ENCODE results near the gene HEATR1.

HEATR1 gene

DNA sequence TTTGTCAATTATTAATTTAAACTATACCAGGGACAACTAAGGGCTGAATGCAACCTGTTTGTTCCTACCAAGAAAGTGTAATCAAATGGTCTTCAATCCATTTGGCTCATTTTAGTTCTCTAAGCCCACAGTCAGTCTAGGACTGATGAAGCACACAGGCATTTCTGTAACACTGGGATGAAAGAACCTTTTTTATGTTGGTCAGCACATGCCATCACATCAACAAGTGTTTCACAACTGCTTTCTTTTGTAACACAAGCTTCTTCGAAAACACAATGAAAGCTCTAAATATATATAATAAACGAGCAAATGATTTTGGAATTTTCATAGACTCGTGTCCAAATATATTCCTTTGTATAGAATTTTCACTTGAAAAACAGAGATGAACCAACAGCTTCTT lies 28.8 kb downstream of the HEATR1 start:
- Histone ChIP-seq H3K4me3 (ENCODE audit: low read length) (no peak overlapping the region), H3K9me3 (ENCODE audit: low read length) (no peaks in the 10 kb centered on the region), H3K27me3 (ENCODE audit: insufficient read depth, low read length) (no peaks in the 10 kb centered on the region), H2AFZ (ENCODE audit: low read depth, low read length) (no peak overlapping the region), H3K36me3 (ENCODE audit: insufficient read depth, low read length) (peaks cover 66% of the 10 kb centered on the region), H3K4me1 (ENCODE audit: insufficient read depth, low read length) (no peaks in the 10 kb centered on the region)

DNA sequence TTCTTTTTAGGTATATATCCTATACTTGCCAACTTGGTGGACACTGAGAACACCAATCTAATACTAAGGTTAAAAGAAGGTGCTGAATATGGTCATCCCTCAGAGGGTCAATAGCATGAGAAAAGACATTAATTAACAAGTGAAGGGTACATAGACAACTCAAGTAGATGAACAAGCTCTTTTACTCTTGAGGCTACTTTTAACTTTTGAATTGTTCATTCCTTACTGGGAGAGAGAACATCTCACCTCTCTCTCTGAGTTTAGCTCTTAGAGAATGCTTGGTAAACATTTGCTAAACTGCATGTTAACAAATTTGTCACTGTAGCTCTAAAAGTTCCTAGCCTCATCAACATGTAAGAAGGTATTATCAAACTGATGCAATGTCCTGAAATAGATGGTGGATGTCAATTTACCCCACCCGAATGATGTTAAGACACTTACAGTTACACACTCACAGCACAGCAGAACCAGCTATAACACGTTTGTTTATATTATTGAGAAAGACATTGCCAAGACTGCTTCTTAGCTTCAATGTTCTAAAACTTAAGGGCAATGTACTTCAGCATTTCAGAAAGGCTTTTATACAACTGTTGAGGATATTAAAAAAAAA lies 35.9 kb downstream of the HEATR1 start:
- Histone ChIP-seq H2AFZ (ENCODE audit: low read depth, low read length) (no peak overlapping the region), H3K9me3 (ENCODE audit: low read length) (no peaks in the 10 kb centered on the region), H3K4me1 (ENCODE audit: insufficient read depth, low read length) (no peaks in the 10 kb centered on the region), H3K4me3 (ENCODE audit: low read length) (no peak overlapping the region), H3K27me3 (ENCODE audit: insufficient read depth, low read length) (no peaks in the 10 kb centered on the region), H3K36me3 (ENCODE audit: insufficient read depth, low read length) (peaks cover 86% of the 10 kb centered on the region)

DNA sequence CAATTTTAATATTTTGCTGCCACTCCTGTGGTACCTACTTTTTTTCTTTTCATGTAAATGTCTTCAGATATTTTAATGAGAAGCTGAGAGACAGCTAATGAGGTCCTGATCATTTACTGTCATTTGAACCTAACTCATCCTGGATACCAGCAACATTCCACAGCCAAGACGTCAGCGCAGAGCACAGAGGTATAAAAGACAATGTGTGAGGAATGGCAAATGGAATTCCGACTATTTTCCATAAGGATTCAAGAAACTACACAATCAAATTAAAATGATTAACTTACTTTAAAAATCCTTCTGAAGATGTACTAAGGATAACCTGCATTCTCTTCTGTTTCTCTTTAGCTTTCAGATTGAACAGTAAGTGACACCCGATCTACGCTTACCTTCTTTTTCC lies 38.8 kb downstream of the HEATR1 start:
- H3K9me3 ChIP-seq (ENCODE audit: low read length): no peaks in the 10 kb centered on the region
- H3K4me3 ChIP-seq (ENCODE audit: low read length): no peak overlapping the region
- H3K27me3 ChIP-seq (ENCODE audit: insufficient read depth, low read length): no peaks in the 10 kb centered on the region
- H3K36me3 ChIP-seq (ENCODE audit: insufficient read depth, low read length): peaks cover 81% of the 10 kb centered on the region
- no peak overlapping the region for H2AFZ ChIP-seq (ENCODE audit: low read depth, low read length)
- H3K4me1 ChIP-seq (ENCODE audit: insufficient read depth, low read length): no peaks in the 10 kb centered on the region

DNA sequence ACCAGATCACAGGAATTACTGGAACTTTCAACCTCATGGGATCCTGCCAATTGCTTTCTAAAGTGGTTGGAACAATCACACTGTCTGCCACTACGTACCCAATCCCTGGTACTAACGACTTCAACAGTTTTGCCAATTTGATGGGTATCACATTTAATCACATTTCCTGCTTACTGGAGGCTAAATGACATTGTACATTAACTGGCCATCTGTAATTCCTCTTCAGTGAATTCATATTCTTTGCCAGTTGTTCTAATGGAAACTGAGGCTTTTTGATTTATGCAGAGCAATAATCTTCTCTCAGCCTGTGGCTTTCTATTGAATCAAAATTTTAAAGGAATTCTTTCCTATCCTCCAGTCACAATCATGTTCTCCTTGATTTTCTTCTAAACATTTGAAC lies 42.3 kb downstream of the HEATR1 start:
- Histone ChIP-seq H3K4me1 (ENCODE audit: insufficient read depth, low read length) (no peaks in the 10 kb centered on the region), H3K4me3 (ENCODE audit: low read length) (no peak overlapping the region), H3K36me3 (ENCODE audit: insufficient read depth, low read length) (peaks cover 81% of the 10 kb centered on the region), H2AFZ (ENCODE audit: low read depth, low read length) (no peak overlapping the region), H3K27me3 (ENCODE audit: insufficient read depth, low read length) (no peaks in the 10 kb centered on the region), H3K9me3 (ENCODE audit: low read length) (no peaks in the 10 kb centered on the region)

DNA sequence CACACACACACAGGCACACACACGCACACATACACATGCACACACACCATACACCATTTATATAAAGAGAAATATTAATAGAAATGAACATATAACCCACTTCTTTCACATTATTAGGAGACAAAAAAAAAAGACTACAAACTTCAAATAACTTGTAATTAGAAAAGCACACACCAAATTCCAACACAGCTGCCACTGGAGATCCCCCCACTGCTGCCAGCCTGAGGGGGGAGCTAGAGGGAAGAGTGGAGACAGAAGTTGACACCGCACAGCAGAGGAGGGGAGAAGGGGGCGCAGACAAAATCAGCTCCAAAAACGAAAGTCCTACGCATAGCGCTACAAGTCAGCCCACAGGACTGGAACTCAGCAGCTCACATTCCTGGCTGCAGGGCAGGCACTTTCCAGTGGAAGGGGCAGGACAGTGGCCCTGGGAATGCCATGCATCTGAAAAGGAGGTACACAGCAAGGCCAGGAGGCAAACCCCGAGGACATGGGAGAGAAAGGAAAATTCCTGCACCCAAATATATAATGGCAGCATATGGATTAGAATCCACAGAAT lies 44.0 kb downstream of the HEATR1 start:
- no peaks in the 10 kb centered on the region for H3K27me3 ChIP-seq (ENCODE audit: insufficient read depth, low read length)
- no peak overlapping the region for H3K4me3 ChIP-seq (ENCODE audit: low read length)
- H3K36me3 ChIP-seq (ENCODE audit: insufficient read depth, low read length): peaks cover 84% of the 10 kb centered on the region
- H2AFZ ChIP-seq (ENCODE audit: low read depth, low read length): no peak overlapping the region
- H3K4me1 ChIP-seq (ENCODE audit: insufficient read depth, low read length): no peaks in the 10 kb centered on the region
- H3K9me3 ChIP-seq (ENCODE audit: low read length): no peaks in the 10 kb centered on the region

DNA sequence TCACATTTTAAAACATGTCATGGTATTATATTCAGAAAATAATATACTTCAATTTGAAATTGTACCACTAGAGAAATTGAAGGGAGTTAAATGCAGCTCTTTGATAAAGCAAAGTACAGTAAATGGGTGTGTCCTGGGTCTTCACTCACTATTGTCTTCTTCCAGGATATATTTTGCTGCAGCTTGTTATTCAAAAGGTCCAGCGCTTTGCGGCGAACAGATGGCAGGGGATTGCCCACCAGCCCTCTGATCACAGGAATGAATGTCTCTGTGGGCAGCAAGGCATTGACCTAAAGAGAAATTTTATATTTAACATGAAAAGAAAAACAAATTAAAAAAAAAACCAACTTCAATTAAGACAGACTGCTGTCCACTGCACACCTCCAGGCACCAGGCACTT lies 45.5 kb downstream of the HEATR1 start:
- no peak overlapping the region for H3K4me3 ChIP-seq (ENCODE audit: low read length)
- H3K9me3 ChIP-seq (ENCODE audit: low read length): no peaks in the 10 kb centered on the region
- no peak overlapping the region for H2AFZ ChIP-seq (ENCODE audit: low read depth, low read length)
- no peaks in the 10 kb centered on the region for H3K4me1 ChIP-seq (ENCODE audit: insufficient read depth, low read length)
- H3K36me3 ChIP-seq (ENCODE audit: insufficient read depth, low read length): peaks cover 80% of the 10 kb centered on the region
- H3K27me3 ChIP-seq (ENCODE audit: insufficient read depth, low read length): no peaks in the 10 kb centered on the region

DNA sequence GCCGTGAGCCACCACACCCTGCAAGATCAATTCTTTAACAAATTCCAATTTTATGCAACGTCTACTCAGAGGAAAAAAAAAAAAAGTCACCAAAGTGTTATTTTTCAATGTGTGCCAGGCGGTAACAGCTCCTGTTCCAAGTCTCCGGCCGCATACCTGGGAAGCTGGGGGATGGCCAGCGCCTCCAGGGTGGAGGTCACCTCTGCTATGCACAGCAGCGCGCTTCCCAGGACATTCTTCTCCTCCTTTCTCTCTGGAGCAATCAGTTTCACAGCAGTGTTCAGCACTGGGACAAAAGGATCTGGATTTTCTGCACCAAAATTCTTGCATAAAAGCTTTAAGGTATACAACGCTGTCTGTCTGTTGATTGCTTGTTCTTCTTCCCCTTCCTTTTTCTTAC lies 46.2 kb downstream of the HEATR1 start:
- Histone ChIP-seq H3K36me3 (ENCODE audit: insufficient read depth, low read length) (peaks cover 82% of the 10 kb centered on the region), H3K9me3 (ENCODE audit: low read length) (no peaks in the 10 kb centered on the region)

DNA sequence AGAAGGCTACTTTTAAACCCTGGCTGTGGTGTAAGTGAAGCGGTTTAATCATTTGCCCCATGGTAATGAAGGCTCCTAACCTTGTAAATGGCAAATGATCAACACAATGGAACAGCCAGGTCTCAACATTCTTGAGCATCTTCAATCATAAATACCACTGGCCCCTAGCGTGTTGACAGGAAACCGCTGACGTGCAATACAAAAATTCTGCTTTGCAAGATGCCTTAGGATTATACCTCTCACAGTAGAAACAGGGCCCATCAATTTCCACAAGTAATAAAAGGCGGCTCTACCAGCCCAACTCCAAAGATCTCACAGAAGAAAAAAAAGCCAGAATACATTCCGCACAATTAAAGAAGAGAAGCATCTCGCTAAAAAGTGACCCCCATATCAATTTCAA lies 47.7 kb downstream of the HEATR1 start:
- Histone ChIP-seq H3K36me3 (ENCODE audit: insufficient read depth, low read length) (peaks cover 85% of the 10 kb centered on the region), H3K4me3 (ENCODE audit: low read length) (no peak overlapping the region), H3K4me1 (ENCODE audit: insufficient read depth, low read length) (no peaks in the 10 kb centered on the region), H2AFZ (ENCODE audit: low read depth, low read length) (no peak overlapping the region), H3K9me3 (ENCODE audit: low read length) (no peaks in the 10 kb centered on the region), H3K27me3 (ENCODE audit: insufficient read depth, low read length) (no peaks in the 10 kb centered on the region)

More for the DNA sequence above, 46.2 kb downstream of the HEATR1 start:
- no peaks in the 10 kb centered on the region for H3K27me3 ChIP-seq (ENCODE audit: insufficient read depth, low read length)
- no peaks in the 10 kb centered on the region for H3K4me1 ChIP-seq (ENCODE audit: insufficient read depth, low read length)
- H3K4me3 ChIP-seq (ENCODE audit: low read length): no peak overlapping the region
- no peak overlapping the region for H2AFZ ChIP-seq (ENCODE audit: low read depth, low read length)

DNA sequence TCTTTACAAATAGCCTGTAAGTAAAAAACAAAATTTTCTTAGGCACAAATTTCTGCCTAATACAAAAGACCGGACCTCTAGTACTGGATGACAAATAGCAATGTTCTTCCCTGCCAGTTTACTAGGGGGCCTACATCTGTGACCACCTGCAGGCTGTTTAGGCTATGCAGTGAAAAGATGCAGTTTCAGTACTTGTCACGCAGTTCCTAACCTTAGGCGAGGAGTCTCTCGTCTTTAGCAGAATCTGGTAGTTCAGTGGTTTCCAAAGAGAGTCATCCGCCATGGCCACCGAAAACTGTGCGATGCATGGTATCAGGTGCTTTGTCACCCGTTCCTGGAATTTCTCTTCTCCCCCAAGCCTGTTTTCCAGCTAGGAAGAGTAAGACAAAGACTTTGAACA lies 50.9 kb downstream of the HEATR1 start:
- Histone ChIP-seq H2AFZ (ENCODE audit: low read depth, low read length) (no peak overlapping the region), H3K36me3 (ENCODE audit: insufficient read depth, low read length) (peaks cover 91% of the 10 kb centered on the region), H3K4me3 (ENCODE audit: low read length) (no peak overlapping the region), H3K27me3 (ENCODE audit: insufficient read depth, low read length) (no peaks in the 10 kb centered on the region), H3K9me3 (ENCODE audit: low read length) (no peaks in the 10 kb centered on the region), H3K4me1 (ENCODE audit: insufficient read depth, low read length) (no peaks in the 10 kb centered on the region)

DNA sequence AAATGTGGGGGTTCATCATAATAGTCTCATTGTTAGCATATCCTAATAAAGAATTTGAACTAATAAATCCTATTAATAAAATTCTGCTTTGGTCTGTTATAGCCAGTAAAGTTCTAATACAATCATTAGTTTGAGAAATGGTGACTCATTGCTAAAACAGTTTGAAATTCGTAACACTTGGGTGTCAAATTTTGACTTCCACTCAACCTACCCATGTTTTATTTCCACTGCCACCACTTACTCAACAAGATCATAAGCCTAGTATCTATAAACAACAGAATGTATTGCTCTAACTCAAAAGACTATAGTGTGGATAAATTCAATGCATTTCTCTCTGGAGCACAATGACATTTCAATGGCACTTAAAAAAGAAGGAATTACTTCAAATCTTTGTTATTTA lies 51.4 kb downstream of the HEATR1 start:
- H3K4me3 ChIP-seq (ENCODE audit: low read length): no peak overlapping the region
- peaks cover 91% of the 10 kb centered on the region for H3K36me3 ChIP-seq (ENCODE audit: insufficient read depth, low read length)
- H2AFZ ChIP-seq (ENCODE audit: low read depth, low read length): no peak overlapping the region
- H3K4me1 ChIP-seq (ENCODE audit: insufficient read depth, low read length): no peaks in the 10 kb centered on the region
- no peaks in the 10 kb centered on the region for H3K9me3 ChIP-seq (ENCODE audit: low read length)
- H3K27me3 ChIP-seq (ENCODE audit: insufficient read depth, low read length): no peaks in the 10 kb centered on the region

DNA sequence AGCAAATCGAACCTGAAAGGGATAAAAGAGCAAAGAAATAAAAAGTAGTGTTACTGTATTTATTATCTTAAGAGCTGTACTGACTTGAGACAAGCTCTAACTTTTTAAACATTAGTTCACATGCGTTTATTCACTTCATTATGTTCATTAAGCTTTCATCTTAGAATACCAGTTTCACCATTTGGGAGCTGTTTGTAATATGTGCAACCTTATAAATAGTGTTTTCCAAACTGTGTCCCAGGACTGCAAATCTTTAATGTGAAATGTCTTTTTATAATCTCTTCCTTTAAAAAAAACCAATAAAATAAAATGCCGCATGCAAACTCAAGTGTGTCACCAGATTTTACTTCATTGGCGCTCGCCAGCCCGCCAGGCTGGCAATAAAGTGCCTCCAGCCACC lies 52.2 kb downstream of the HEATR1 start:
- H3K36me3 ChIP-seq (ENCODE audit: insufficient read depth, low read length): peaks cover 93% of the 10 kb centered on the region
- no peak overlapping the region for H3K4me3 ChIP-seq (ENCODE audit: low read length)
- no peaks in the 10 kb centered on the region for H3K9me3 ChIP-seq (ENCODE audit: low read length)
- no peaks in the 10 kb centered on the region for H3K27me3 ChIP-seq (ENCODE audit: insufficient read depth, low read length)
- H3K4me1 ChIP-seq (ENCODE audit: insufficient read depth, low read length): no peaks in the 10 kb centered on the region
- H2AFZ ChIP-seq (ENCODE audit: low read depth, low read length): no peak overlapping the region

DNA sequence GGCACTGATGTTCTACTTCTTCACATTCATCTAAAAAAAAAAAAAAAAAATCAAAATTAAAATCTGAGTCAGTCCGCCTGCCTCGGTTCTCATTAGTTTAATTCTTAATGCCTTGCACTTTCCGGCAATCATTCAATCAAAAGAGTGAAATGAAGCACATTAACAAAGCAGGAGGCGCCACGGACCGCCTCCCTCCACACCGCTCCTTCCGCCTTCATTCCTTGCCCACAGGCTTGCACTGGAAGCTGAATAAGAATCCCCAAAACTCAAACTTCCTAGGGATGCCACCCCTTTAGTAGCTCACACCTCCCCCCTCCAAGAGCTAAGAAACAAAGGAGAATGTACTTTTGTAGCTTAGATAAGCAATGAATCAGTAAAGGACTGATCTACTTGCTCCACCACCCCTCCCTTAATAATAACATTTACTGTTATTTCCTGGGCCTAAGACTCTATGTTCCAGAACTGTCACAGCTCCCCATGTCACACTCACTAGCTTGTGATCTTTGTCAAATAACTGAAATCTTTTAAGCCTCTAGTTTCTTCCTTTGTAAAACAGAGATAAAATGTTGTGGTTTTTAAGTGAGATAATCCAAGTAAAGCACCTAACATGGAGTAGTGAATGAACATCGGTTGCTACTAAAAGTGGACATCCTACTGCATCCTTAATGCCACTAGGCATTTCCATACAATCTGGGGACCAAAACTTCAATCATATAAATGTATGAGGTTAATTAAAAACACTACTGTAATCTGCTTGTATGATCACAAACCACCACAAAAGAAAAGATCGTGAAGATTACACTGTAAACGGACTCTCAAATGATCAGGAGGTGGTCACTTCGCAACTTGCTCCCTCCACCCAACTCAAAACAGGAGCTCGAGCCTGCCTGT lies 53.1 kb downstream of the HEATR1 start:
- Histone ChIP-seq H3K4me1 (ENCODE audit: insufficient read depth, low read length) (no peaks in the 10 kb centered on the region), H3K4me3 (ENCODE audit: low read length) (no peak overlapping the region), H3K27me3 (ENCODE audit: insufficient read depth, low read length) (no peaks in the 10 kb centered on the region), H3K9me3 (ENCODE audit: low read length) (no peaks in the 10 kb centered on the region), H3K36me3 (ENCODE audit: insufficient read depth, low read length) (peaks cover 91% of the 10 kb centered on the region), H2AFZ (ENCODE audit: low read depth, low read length) (no peak overlapping the region)

DNA sequence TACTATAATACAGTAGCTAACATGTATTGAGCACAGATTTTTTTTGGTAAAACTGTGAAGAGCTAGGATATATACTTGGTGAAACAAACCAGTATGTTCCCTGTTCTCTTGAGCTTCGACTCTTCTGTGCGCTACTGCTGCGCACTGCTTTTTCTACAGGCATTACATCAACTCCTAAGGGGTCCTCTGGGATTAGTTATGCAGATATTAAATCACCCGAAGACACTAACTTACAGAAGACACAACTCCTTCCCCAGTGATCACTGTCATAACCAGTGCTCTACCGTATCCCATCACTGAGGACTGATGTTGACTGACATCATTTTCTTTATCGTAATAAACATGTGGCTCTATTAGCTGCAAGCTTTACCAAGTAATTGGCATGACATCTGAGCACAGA lies 55.9 kb downstream of the HEATR1 start:
- Histone ChIP-seq H2AFZ (ENCODE audit: low read depth, low read length) (no peak overlapping the region), H3K4me1 (ENCODE audit: insufficient read depth, low read length) (no peaks in the 10 kb centered on the region), H3K36me3 (ENCODE audit: insufficient read depth, low read length) (peaks cover 84% of the 10 kb centered on the region)

More for the DNA sequence above, 55.9 kb downstream of the HEATR1 start:
- H3K27me3 ChIP-seq (ENCODE audit: insufficient read depth, low read length): no peaks in the 10 kb centered on the region
- H3K9me3 ChIP-seq (ENCODE audit: low read length): no peaks in the 10 kb centered on the region
- no peak overlapping the region for H3K4me3 ChIP-seq (ENCODE audit: low read length)

Measured in neuron (in vitro differentiated cells).